ENCODE results near the gene HSDL1.

HSDL1 gene

GRCh38 chr16:84085271-84085667, 59.7 kb downstream of the HSDL1 start:
- TF ChIP-seq MYC (IDR thresholded peaks at IDR 0.05; ENCODE audit: low read depth, low read length) (no peak), CTCF (IDR thresholded peaks at IDR 0.05; ENCODE audit: low read depth, low read length) (no peak), POLR2A (IDR thresholded peaks at IDR 0.05; ENCODE audit: extremely low read depth, insufficient read length) (no peak), MAX (IDR thresholded peaks at IDR 0.05; ENCODE audit: low read depth, low read length) (no peak)
- DNase-seq (ENCODE audit: low read depth), result no peak
- no peak overlapping the region for H3K4me3 ChIP-seq (ENCODE audit: low read depth, low read length)

- TF ChIP-seq MAX (IDR thresholded peaks at IDR 0.05; ENCODE audit: low read depth, low read length) (peak; percentile 30; the same call in 1 of the 2 replicates), CTCF (IDR thresholded peaks at IDR 0.05; ENCODE audit: low read depth, low read length) (peak; percentile 81), POLR2A (IDR thresholded peaks at IDR 0.05; ENCODE audit: extremely low read depth, insufficient read length) (no peak), MYC (IDR thresholded peaks at IDR 0.05; ENCODE audit: low read depth, low read length) (0 out of 2 replicates have a peak, but pooled peaks have one; percentile 22)
- peak; percentile 78 for DNase-seq (ENCODE audit: low read depth)
- H3K4me3 ChIP-seq (ENCODE audit: low read depth, low read length), result no peak overlapping the region
These were observed 60.3 kb downstream of the HSDL1 start for GRCh38 chr16:84084570-84085270.

- DNase-seq (ENCODE audit: low read depth), result no peak
- no peak overlapping the region for H3K4me3 ChIP-seq (ENCODE audit: low read depth, low read length)
- no peak for TF ChIP-seq MAX (IDR thresholded peaks at IDR 0.05; ENCODE audit: low read depth, low read length)
- no peak for TF ChIP-seq POLR2A (IDR thresholded peaks at IDR 0.05; ENCODE audit: extremely low read depth, insufficient read length)
These were observed 62.0 kb downstream of the HSDL1 start for GRCh38 chr16:84082835-84083569.

- TF ChIP-seq CTCF (IDR thresholded peaks at IDR 0.05; ENCODE audit: low read depth, low read length) (no peak), POLR2A (IDR thresholded peaks at IDR 0.05; ENCODE audit: extremely low read depth, insufficient read length) (no peak), MYC (IDR thresholded peaks at IDR 0.05; ENCODE audit: low read depth, low read length) (no peak), MAX (IDR thresholded peaks at IDR 0.05; ENCODE audit: low read depth, low read length) (no peak)
These were observed 62.9 kb downstream of the HSDL1 start for GRCh38 chr16:84082110-84082509.

GRCh38 chr16:84081446-84081989, 63.5 kb downstream of the HSDL1 start:
- no peak overlapping the region for H3K4me3 ChIP-seq (ENCODE audit: low read depth, low read length)
- TF ChIP-seq MYC (IDR thresholded peaks at IDR 0.05; ENCODE audit: low read depth, low read length), result no peak
- no peak for TF ChIP-seq MAX (IDR thresholded peaks at IDR 0.05; ENCODE audit: low read depth, low read length)
- no peak for TF ChIP-seq POLR2A (IDR thresholded peaks at IDR 0.05; ENCODE audit: extremely low read depth, insufficient read length)
- no peak for TF ChIP-seq CTCF (IDR thresholded peaks at IDR 0.05; ENCODE audit: low read depth, low read length)
- no peak for DNase-seq (ENCODE audit: low read depth)

More at GRCh38 chr16:84082110-84082509, 62.9 kb downstream of the HSDL1 start:
- no peak for DNase-seq (ENCODE audit: low read depth)
- no peak overlapping the region for H3K4me3 ChIP-seq (ENCODE audit: low read depth, low read length)

GRCh38 chr16:84080813-84081212, 64.2 kb downstream of the HSDL1 start:
- TF ChIP-seq MAX (IDR thresholded peaks at IDR 0.05; ENCODE audit: low read depth, low read length) (no peak), MYC (IDR thresholded peaks at IDR 0.05; ENCODE audit: low read depth, low read length) (no peak), POLR2A (IDR thresholded peaks at IDR 0.05; ENCODE audit: extremely low read depth, insufficient read length) (no peak), CTCF (IDR thresholded peaks at IDR 0.05; ENCODE audit: low read depth, low read length) (no peak)

More at GRCh38 chr16:84080813-84081212, 64.2 kb downstream of the HSDL1 start:
- DNase-seq (ENCODE audit: low read depth), result no peak
- H3K4me3 ChIP-seq (ENCODE audit: low read depth, low read length), result no peak overlapping the region
